Neutrophil (primary cell): ENCODE results near the gene SCRG1.

Experiments used
- H3K27ac ChIP-seq: fragments of 200-600 bp; sonication (generic); 2 replicates; pipeline ENCODE4 v1.5.1; 2016; ENCODE audit warnings: mild to moderate bottlenecking, moderate library complexity
- H3K27me3 ChIP-seq: fragments of 200-600 bp; sonication (generic); 2 replicates; pipeline ENCODE4 v1.6.0; 2016; ENCODE audit warnings: mild to moderate bottlenecking
- H3K36me3 ChIP-seq: fragments of 200-600 bp; sonication (generic); 2 replicates; pipeline ENCODE4 v1.5.1; 2017
- H3K4me1 ChIP-seq, 2 experiments: fragments of 200-600 bp in 1 of 2; sonication (generic) in 1 of 2; 1 replicate in 1 of 2; 2 replicates in 1 of 2; pipeline versions ENCODE4 v1.5.1 to v1.6.1; 2013 to 2016; ENCODE audit warnings: low read depth in 1 of 2, low read length in 1 of 2, mild to moderate bottlenecking in 1 of 2, moderate library complexity in 1 of 2; ENCODE audit not compliant: control insufficient read depth in 1 of 2, insufficient read depth in 1 of 2
- H3K4me3 ChIP-seq, 2 experiments: fragments of 200-600 bp in 1 of 2; sonication (generic) in 1 of 2; 1 replicate in 1 of 2; 2 replicates in 1 of 2; pipeline ENCODE4 v1.5.1; 2013 to 2016; ENCODE audit warnings: low read depth in 1 of 2, low read length in 1 of 2, mild to moderate bottlenecking in 1 of 2, moderate library complexity in 1 of 2
- H3K9me3 ChIP-seq: fragments of 200-600 bp; sonication (generic); 2 replicates; pipeline ENCODE4 v1.5.1; 2016
- CTCF ChIP-seq: fragments of 200-600 bp; sonication (generic); IDR thresholded peaks from 2 replicates; pipeline ENCODE4 v1.5.1; 2016; ENCODE audit warnings: antibody characterized with exemption

Gene SCRG1

DNA sequence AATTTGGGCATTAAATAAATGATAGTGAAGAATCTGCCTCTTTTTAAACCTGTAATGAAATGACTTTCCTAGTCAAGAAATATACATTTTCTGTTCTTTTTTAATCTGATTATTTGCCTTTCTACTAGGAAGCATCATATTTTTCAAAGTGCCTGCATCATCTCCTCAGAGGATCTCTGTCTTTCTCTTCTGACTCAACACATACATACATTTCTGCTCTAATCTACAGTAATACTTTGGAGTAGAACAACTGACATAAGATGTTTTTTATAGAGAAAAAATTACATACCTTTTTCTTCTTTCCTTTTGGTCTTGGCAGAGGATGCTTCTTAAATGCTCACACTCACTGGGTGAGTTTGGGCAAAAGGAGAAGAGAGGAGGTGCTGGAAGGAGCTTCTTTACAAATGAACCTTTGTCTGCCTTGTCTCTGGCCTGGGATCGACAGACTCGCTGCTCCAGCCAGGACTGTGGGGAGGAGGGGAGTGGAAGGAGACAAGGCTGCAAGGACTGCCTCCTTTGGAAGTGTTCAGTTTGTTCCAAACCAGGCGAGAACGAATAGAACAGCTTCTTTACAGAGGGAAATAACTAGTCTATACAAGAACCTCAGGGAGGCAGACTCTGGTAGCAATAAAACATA, at the start of gene SCRG1:
Gene SCRG1, minus strand, starts transcription at position 338 of the 637 bp plus-strand sequence. CDS start 7,702 bp downstream, outside the sequence.
- no peak for TF ChIP-seq CTCF
- H3K4me3 ChIP-seq, result no peak within 1 kb of the TSS
- H3K9me3 ChIP-seq, result no peaks in the 10 kb centered on the region
- H3K36me3 ChIP-seq, result no peaks in the 10 kb centered on the region
- H3K27me3 ChIP-seq, result no peaks in the 10 kb centered on the region
- no peaks in the 10 kb centered on the region for H3K4me1 ChIP-seq
- H3K27ac ChIP-seq, result no peak within 1 kb of the TSS

DNA sequence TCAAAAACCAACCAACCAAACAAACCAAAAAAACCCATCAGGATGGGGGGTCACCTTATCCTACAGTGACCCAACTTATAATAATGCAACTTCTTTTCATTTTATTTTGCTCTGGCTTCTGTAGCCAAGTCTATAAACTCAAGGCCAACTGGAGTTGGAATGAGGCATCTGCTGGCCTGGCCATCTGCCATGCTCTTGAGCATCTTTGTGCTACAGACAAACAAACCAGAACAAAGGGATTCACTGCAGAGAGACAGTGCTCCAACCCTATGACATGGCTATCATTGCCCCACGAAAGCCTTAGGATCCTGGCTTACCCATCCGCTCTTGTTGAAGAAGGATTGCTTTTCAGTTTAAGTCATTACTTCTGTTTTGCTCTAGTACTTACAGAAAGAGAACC, 49.2 kb upstream of the SCRG1 start:
- Histone ChIP-seq H3K27me3 (no peaks in the 10 kb centered on the region), H3K27ac (no peak overlapping the region), H3K36me3 (no peaks in the 10 kb centered on the region), H3K4me3 (no peak overlapping the region), H3K4me1 (no peaks in the 10 kb centered on the region), H3K9me3 (no peaks in the 10 kb centered on the region)
- TF ChIP-seq CTCF, result no peak

DNA sequence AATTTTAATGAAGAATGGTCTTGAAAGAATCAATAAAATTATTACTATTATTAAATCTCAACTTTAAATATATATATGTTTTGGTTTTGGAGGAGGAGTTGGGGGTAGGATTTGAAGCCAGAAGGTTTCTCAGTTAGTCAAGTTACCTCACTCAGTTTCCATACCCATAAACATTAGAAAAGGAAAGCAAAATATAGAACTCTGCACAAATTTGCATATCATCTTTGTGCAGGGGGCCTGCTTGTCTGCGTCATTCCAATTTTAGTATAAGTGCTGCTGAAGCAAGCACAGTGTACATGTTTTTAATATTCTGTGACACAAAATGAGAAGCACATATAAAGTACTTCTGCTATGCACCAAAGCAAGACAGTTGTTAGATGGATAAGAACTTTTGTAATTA, 47.5 kb upstream of the SCRG1 start:
- H3K9me3 ChIP-seq, result no peaks in the 10 kb centered on the region
- H3K4me1 ChIP-seq, result no peaks in the 10 kb centered on the region
- no peaks in the 10 kb centered on the region for H3K36me3 ChIP-seq
- H3K27me3 ChIP-seq, result no peaks in the 10 kb centered on the region
- H3K27ac ChIP-seq, result no peak overlapping the region
- H3K4me3 ChIP-seq, result no peak overlapping the region
- TF ChIP-seq CTCF, result no peak

DNA sequence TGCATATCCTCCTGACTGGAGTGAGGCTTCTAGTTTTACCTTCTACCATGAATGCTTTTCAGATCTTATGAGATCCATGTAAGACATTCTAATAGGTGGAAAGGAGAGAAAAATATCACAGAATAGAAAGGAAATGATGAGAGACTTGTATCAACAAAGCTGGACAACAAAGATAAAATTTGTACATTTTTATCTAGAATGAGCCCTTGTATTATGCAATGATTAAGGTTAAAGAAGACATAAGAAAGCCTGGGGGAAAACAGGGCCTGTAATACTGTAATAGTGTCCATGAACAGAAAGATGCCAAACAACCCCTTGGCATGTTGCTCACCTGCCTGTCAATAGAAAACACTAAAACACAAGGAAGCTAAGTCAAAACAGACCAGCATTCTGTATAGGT, 44.2 kb upstream of the SCRG1 start:
- Histone ChIP-seq H3K4me3 (no peak overlapping the region), H3K36me3 (no peaks in the 10 kb centered on the region), H3K27me3 (no peaks in the 10 kb centered on the region), H3K9me3 (no peaks in the 10 kb centered on the region), H3K4me1 (no peaks in the 10 kb centered on the region), H3K27ac (no peak overlapping the region)
- no peak for TF ChIP-seq CTCF

DNA sequence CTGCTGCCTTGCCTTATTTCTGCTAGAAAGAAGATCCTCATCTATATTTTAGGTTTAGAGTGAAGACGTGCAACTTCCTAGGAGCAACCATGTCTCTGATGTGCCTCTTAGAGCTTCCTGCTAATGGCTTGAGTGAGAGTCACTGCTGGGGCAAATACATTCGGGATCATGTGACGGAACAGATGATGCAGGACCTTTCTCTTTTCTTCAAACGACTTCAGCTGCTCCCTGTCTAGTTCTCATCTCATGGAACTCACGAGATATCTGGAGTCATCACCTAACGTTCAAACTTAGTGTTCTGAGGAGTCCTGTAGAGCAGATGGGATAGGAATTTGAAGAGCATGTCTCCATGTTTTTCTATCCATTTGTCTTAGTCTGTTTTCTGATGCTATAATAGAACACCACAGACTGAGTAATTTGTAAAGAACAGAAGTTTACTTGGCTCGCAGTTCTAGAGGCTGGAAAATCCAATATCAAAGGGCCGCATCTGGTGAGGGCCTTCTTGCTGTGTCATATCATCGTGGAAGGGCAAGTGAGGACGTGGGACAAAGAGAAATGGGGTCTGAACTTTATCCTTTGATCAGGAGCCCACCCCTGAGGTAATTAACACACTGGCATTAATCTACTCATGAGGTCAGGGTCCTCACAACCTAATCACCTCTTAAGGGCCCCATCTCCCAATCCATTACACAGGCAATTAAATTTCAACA, 43.5 kb upstream of the SCRG1 start:
- no peak for TF ChIP-seq CTCF

More for the DNA sequence above, 43.5 kb upstream of the SCRG1 start:
- Histone ChIP-seq H3K36me3 (no peaks in the 10 kb centered on the region), H3K4me1 (no peaks in the 10 kb centered on the region), H3K27ac (no peak overlapping the region), H3K27me3 (no peaks in the 10 kb centered on the region), H3K4me3 (no peak overlapping the region), H3K9me3 (no peaks in the 10 kb centered on the region)
